Calu3 (cell line): Measurements from ENCODE around the gene KRTAP6-2. TPM values are rescaled to one million over a fixed set of nuclear protein-coding genes. Genes with fewer than 3 reads are reported as not detected.

Source experiments
- BruUV-seq: library from RNA; stranded (reverse); fragments of 400-500 nt; replicated peaks from 2 replicates; lab custom pipeline; 2021; lab: Mats Ljungman, UMichigan
- CTCF ChIA-PET: fragments of 300-600 bp; sonication (Branson Sonifier 250); formaldehyde crosslinking; loops from one replicate; lab custom pipeline; 2022; ENCODE audit warnings: antibody characterized with exemption; lab: Charles Lee
- DNase-seq: peaks from one replicate; pipeline ENCODE4 v3.0.0; 2022
- H3K27ac Mint-ChIP-seq: one replicate; pipeline ENCODE4 v1.8.0; 2022; ENCODE audit warnings: mixed read lengths; ENCODE audit not compliant: unreplicated experiment
- H3K27me3 Mint-ChIP-seq: one replicate; pipeline ENCODE4 v1.8.0; 2022; ENCODE audit warnings: mixed read lengths; ENCODE audit not compliant: unreplicated experiment
- H3K36me3 Mint-ChIP-seq: one replicate; pipeline ENCODE4 v1.8.0; 2022; ENCODE audit warnings: mild to moderate bottlenecking, moderate library complexity, mixed read lengths; ENCODE audit not compliant: insufficient read depth, unreplicated experiment
- H3K4me1 Mint-ChIP-seq: one replicate; pipeline ENCODE4 v1.8.0; 2022; ENCODE audit warnings: mild to moderate bottlenecking, low read depth, mixed read lengths; ENCODE audit not compliant: unreplicated experiment
- H3K4me3 Mint-ChIP-seq: one replicate; pipeline ENCODE4 v1.8.0; 2022; ENCODE audit warnings: mild to moderate bottlenecking, low read depth, moderate library complexity, mixed read lengths; ENCODE audit not compliant: unreplicated experiment
- H3K9me3 Mint-ChIP-seq: one replicate; pipeline ENCODE4 v1.8.0; 2022; ENCODE audit warnings: low read depth, mixed read lengths; ENCODE audit not compliant: unreplicated experiment
- intact Hi-C: fragments of 100-400 bp; cut with micrococcal nuclease; formaldehyde crosslinking; loops from one replicate; pipeline ENCODE4 v1.10.0; 2022; ENCODE audit not compliant: unreplicated experiment
- total RNA-seq: library from RNA; stranded (reverse); gene quantifications from 2 replicates; pipeline ENCODE4 v1.2.3, GENCODE V29; 2022
- TF ChIP-seq, protein P1 (sequence below): fragments of 200-600 bp; IDR thresholded peaks from one replicate; pipeline ENCODE4 v1.8.0; 2022; ENCODE audit warnings: antibody characterized with exemption; ENCODE audit not compliant: unreplicated experiment

Gene KRTAP6-2
- total RNA-seq, 1 experiment from 2014 or later = not detected

DNA sequence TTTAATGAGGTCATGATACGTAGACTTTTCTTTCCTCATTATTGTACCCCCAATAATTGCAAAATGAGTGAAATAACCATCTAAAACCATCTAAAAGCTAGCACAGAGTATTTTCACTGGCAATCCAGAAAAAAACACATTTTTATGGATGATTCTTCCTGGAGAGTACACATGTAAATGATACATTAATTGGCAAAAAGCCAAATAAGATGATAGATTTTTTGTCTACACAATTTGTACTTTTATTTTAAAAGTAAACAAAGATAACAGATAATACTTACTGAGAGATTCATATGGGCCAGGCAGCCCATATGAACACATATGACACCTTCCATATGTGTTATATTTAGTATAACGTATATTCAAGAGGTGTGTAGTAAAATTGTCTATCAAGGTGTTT is 35.1 kb downstream of the KRTAP6-2 start:
- no peaks in the 10 kb centered on the region for H3K27me3 Mint-ChIP-seq

DNA sequence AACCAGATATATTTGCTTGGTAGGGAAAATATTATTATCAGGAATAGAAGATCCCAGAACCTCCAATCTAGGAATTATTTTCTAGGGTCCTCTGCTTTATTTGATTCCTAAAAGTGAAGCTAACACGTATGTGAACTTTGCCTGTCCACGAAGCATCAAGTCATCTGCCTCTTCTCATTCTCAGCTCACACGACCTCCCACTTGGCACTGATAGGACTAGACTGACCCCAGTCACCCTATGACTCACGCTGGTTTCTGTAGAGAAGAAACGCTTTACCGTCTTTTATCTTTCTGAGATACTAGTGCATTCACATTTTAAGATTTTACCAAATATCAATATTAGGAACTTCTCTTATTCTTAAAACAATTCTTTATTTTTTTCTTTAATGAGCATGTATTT is 35.6 kb downstream of the KRTAP6-2 start:
- Mint-ChIP-seq H3K27ac (no peak overlapping the region), H3K4me1 (no peaks in the 10 kb centered on the region), H3K27me3 (no peaks in the 10 kb centered on the region), H3K36me3 (no peaks in the 10 kb centered on the region), H3K9me3 (peaks cover 6% of the 10 kb centered on the region), H3K4me3 (no peak overlapping the region)
- CTCF ChIA-PET = no interaction called here
- no peak for DNase-seq
- no TSS peak for BruUV-seq
- intact Hi-C loops = no loop called here
- TF ChIP-seq, protein P1, sequence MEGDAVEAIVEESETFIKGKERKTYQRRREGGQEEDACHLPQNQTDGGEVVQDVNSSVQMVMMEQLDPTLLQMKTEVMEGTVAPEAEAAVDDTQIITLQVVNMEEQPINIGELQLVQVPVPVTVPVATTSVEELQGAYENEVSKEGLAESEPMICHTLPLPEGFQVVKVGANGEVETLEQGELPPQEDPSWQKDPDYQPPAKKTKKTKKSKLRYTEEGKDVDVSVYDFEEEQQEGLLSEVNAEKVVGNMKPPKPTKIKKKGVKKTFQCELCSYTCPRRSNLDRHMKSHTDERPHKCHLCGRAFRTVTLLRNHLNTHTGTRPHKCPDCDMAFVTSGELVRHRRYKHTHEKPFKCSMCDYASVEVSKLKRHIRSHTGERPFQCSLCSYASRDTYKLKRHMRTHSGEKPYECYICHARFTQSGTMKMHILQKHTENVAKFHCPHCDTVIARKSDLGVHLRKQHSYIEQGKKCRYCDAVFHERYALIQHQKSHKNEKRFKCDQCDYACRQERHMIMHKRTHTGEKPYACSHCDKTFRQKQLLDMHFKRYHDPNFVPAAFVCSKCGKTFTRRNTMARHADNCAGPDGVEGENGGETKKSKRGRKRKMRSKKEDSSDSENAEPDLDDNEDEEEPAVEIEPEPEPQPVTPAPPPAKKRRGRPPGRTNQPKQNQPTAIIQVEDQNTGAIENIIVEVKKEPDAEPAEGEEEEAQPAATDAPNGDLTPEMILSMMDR = no peak

More for the DNA sequence above, 35.1 kb downstream of the KRTAP6-2 start:
- CTCF ChIA-PET = no interaction called here
- TF ChIP-seq, protein P1 = no peak
- DNase-seq = no peak
- no peak overlapping the region for H3K27ac Mint-ChIP-seq
- H3K4me1 Mint-ChIP-seq = no peaks in the 10 kb centered on the region
- peaks cover 6% of the 10 kb centered on the region for H3K9me3 Mint-ChIP-seq
- no peak overlapping the region for H3K4me3 Mint-ChIP-seq
- no peaks in the 10 kb centered on the region for H3K36me3 Mint-ChIP-seq
- intact Hi-C loops = no loop called here
- no TSS peak for BruUV-seq

DNA sequence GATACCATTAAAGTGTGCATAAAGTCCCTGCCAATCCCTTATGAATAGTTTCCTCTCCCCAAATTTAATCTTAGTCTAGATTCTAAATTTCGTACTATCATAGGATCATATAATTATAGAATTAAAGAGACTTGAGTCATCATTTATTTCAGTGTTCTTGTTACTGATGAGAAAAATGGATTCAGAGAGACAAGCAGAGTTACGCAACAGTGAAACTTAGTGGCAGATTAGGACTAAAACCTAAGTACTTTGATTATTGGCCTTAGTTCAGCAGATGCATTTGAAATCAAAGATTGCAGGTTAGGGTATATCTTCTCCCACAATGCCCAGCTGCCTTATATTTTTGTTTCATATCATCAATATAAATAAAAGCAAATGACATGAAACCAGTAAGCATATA is 36.7 kb downstream of the KRTAP6-2 start:
- intact Hi-C loops = no loop called here
- no peak for DNase-seq
- no TSS peak for BruUV-seq
- Mint-ChIP-seq H3K4me3 (no peak overlapping the region), H3K4me1 (no peaks in the 10 kb centered on the region), H3K9me3 (peaks cover 6% of the 10 kb centered on the region), H3K27ac (no peak overlapping the region), H3K27me3 (no peaks in the 10 kb centered on the region), H3K36me3 (no peaks in the 10 kb centered on the region)
- TF ChIP-seq, protein P1 = no peak
- CTCF ChIA-PET = no interaction called here

DNA sequence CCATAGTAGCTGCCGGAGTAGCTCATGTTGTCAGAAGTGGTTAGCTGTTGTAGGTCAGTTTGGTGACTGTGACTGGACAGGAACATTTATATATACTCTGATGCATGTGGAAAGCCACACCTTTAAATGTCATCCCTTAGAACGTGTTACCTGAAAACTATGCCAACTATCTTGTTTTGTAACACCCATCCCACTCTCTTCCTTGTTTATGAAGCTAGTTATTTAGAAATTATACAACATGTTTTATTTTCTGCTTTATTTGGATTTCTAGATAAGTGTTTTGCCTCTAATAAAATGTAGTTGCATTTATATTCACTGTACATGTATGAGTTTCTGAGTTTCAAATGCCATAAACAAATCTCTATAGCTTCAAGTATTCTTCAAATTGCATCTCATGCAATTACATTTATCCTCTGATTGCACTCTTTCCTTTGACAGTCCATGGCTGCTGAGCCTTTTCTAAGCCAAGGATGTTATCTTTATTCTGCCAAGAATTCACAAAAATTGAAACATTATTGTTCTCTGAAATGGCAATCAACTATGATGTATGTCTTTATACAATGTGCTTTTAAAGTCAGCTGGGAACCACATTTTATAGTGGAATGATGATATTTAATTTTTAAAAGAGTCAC is 37.3 kb downstream of the KRTAP6-2 start, which contains the start of gene KRTAP19-7:
Gene KRTAP19-7, minus strand, starts transcription at position 51 of the 632 bp plus-strand sequence. Its CDS starts 25 bp downstream, at position 26.
- H3K9me3 Mint-ChIP-seq = peaks cover 6% of the 10 kb centered on the region
- H3K36me3 Mint-ChIP-seq = no peaks in the 10 kb centered on the region
- H3K4me1 Mint-ChIP-seq = no peaks in the 10 kb centered on the region
- intact Hi-C loops = no loop called here
- H3K27ac Mint-ChIP-seq = no peak within 1 kb of the TSS
- no TSS peak for BruUV-seq
- CTCF ChIA-PET = no interaction called here
- no peak for DNase-seq
- no peak within 1 kb of the TSS for H3K4me3 Mint-ChIP-seq
- TF ChIP-seq, protein P1 = no peak
- no peaks in the 10 kb centered on the region for H3K27me3 Mint-ChIP-seq
